IMR-90 (cell line): Measurements from ENCODE around the gene PTPRH. TPM values are rescaled to one million over a fixed set of nuclear protein-coding genes. Genes with fewer than 3 reads are reported as not detected.

Experiments
- ATAC-seq: fragments of 200-7000 bp; cut with Tn5 transposase; 2 replicates; pipeline ENCODE4 v1.9.1; 2020; ENCODE audit warnings: low read depth, mild to moderate bottlenecking, moderate library complexity
- BruUV-seq: library from RNA; stranded (reverse); fragments of 400-500 nt; replicated peaks from 2 replicates; lab custom pipeline; 2021; lab: Mats Ljungman, UMichigan
- CTCF ChIA-PET: fragments of 300-600 bp; formaldehyde crosslinking; extraction: SDS; loops from one replicate; lab custom pipeline; 2021; ENCODE audit warnings: antibody characterized with exemption; lab: Yijun Ruan, JAX
- POLR2A ChIA-PET: fragments of 300-600 bp; sonication (Branson Sonifier 250); formaldehyde crosslinking; loops from one replicate; lab custom pipeline; 2022; ENCODE audit warnings: antibody characterized with exemption; ENCODE audit not compliant: unreplicated experiment; lab: Charles Lee
- DNase-seq: peaks from one replicate; pipeline ENCODE4 v3.0.0; 2013
- H2AFZ ChIP-seq: replicated peaks from 2 replicates; pipeline ENCODE3; 2013; ENCODE audit warnings: low read length, mild to moderate bottlenecking; ENCODE audit not compliant: poor library complexity
- H2AK5ac ChIP-seq: 2 replicates; pipeline ENCODE4 v1.6.1; 2013; ENCODE audit warnings: low read depth, low read length, inconsistent platforms
- H2AK9ac ChIP-seq: replicated peaks from 2 replicates; pipeline ENCODE3; 2013; ENCODE audit warnings: mild to moderate bottlenecking, low read depth, low read length, moderate library complexity; ENCODE audit not compliant: poor library complexity
- H2BK120ac ChIP-seq: 2 replicates; pipeline ENCODE4 v1.6.1; 2013; ENCODE audit warnings: low read depth, low read length, inconsistent platforms
- H2BK15ac ChIP-seq: 3 replicates; pipeline ENCODE4 v1.6.1; 2013; ENCODE audit warnings: low read depth, low read length, inconsistent platforms
- H2BK20ac ChIP-seq: 2 replicates; pipeline ENCODE4 v1.6.1; 2013; ENCODE audit warnings: low read depth, mild to moderate bottlenecking, inconsistent platforms, low read length, moderate library complexity
- H2BK5ac ChIP-seq: 2 replicates; pipeline ENCODE4 v1.6.1; 2013; ENCODE audit warnings: mild to moderate bottlenecking, low read depth, low read length, inconsistent platforms; ENCODE audit not compliant: poor library complexity, severe bottlenecking
- H3K14ac ChIP-seq: replicated peaks from 2 replicates; pipeline ENCODE4 v1.6.1; 2013; ENCODE audit warnings: low read depth, low read length, inconsistent platforms
- H3K18ac ChIP-seq: 2 replicates; pipeline ENCODE4 v1.6.1; 2013; ENCODE audit warnings: low read depth, low read length, control low read depth
- H3K23ac ChIP-seq: 2 replicates; pipeline ENCODE4 v1.6.1; 2013; ENCODE audit warnings: low read depth, low read length, inconsistent platforms
- H3K27ac ChIP-seq: 2 replicates; pipeline ENCODE4 v1.5.1; 2013; ENCODE audit warnings: mild to moderate bottlenecking, control low read depth, low read length; ENCODE audit not compliant: insufficient read depth
- H3K27me3 ChIP-seq: 2 replicates; pipeline ENCODE4 v1.6.1; 2013; ENCODE audit warnings: low read length; ENCODE audit not compliant: control insufficient read depth, insufficient read depth
- H3K36me3 ChIP-seq: 2 replicates; pipeline ENCODE4 v1.6.1; 2013; ENCODE audit warnings: low read length, mixed read lengths; ENCODE audit not compliant: control insufficient read depth, insufficient read depth
- H3K4ac ChIP-seq: 2 replicates; pipeline ENCODE4 v1.6.1; 2013; ENCODE audit warnings: low read depth, low read length, inconsistent platforms
- H3K4me1 ChIP-seq: 2 replicates; pipeline ENCODE4 v1.6.1; 2013; ENCODE audit warnings: low read length, mixed read lengths; ENCODE audit not compliant: control insufficient read depth, insufficient read depth
- H3K4me2 ChIP-seq: 2 replicates; pipeline ENCODE4 v1.6.1; 2013; ENCODE audit warnings: low read depth, mild to moderate bottlenecking, control low read depth, low read length, moderate library complexity
- H3K4me3 ChIP-seq: 2 replicates; pipeline ENCODE4 v1.5.1; 2013; ENCODE audit warnings: low read depth, mild to moderate bottlenecking, control low read depth, low read length, moderate library complexity; ENCODE audit not compliant: insufficient read depth
- H3K56ac ChIP-seq: 2 replicates; pipeline ENCODE4 v1.6.1; 2013; ENCODE audit warnings: low read length, inconsistent platforms; ENCODE audit not compliant: insufficient read depth; ENCODE audit errors: extremely low read depth
- H3K79me1 ChIP-seq, 2 experiments: 2 replicates each; pipeline ENCODE4 v1.6.1; 2013; ENCODE audit warnings: low read length in 2 of 2, inconsistent platforms in 1 of 2, low read depth in 1 of 2
- H3K9ac ChIP-seq: 2 replicates; pipeline ENCODE4 v1.6.1; 2013; ENCODE audit warnings: low read depth, low read length, control low read depth
- H3K9me1 ChIP-seq: 2 replicates; pipeline ENCODE4 v1.6.1; 2013; ENCODE audit warnings: low read length, inconsistent platforms; ENCODE audit not compliant: insufficient read depth
- H3K9me3 ChIP-seq: 2 replicates; pipeline ENCODE4 v1.6.1; 2013; ENCODE audit warnings: low read length; ENCODE audit not compliant: control insufficient read depth, insufficient read depth
- H4K20me1 ChIP-seq: 2 replicates; pipeline ENCODE4 v1.6.1; 2013; ENCODE audit warnings: low read length, inconsistent platforms; ENCODE audit not compliant: insufficient read depth
- H4K5ac ChIP-seq: 2 replicates; pipeline ENCODE4 v1.6.1; 2013; ENCODE audit warnings: mild to moderate bottlenecking, low read depth, low read length, control low read depth
- H4K8ac ChIP-seq, 2 experiments: 2 replicates each; pipeline ENCODE4 v1.6.1; 2013; ENCODE audit warnings: low read depth in 2 of 2, low read length in 2 of 2, control low read depth in 1 of 2, inconsistent platforms in 1 of 2
- H4K91ac ChIP-seq: 2 replicates; pipeline ENCODE4 v1.6.1; 2013; ENCODE audit warnings: low read depth, low read length, inconsistent platforms; ENCODE audit not compliant: insufficient read depth
- BHLHE40 ChIP-seq: fragments of 150-350 bp; IDR thresholded peaks from 2 replicates; pipeline ENCODE4 v1.6.1; 2016; ENCODE audit warnings: mild to moderate bottlenecking, low read depth, low read length
- CEBPB ChIP-seq: IDR thresholded peaks from 2 replicates; pipeline ENCODE4 v1.6.1; 2012; ENCODE audit warnings: low read depth, low read length, improper control_type of control experiment
- FOS ChIP-seq: fragments of 150-350 bp; IDR thresholded peaks from 2 replicates; pipeline ENCODE4 v1.6.1; 2016; ENCODE audit warnings: low read depth, low read length
- MAFK ChIP-seq: IDR thresholded peaks from 2 replicates; pipeline ENCODE4 v1.6.1; 2012; ENCODE audit warnings: low read depth, low read length, improper control_type of control experiment
- MAZ ChIP-seq: IDR thresholded peaks from 2 replicates; pipeline ENCODE4 v1.6.1; 2012; ENCODE audit warnings: low read depth, mild to moderate bottlenecking, low read length, improper control_type of control experiment, moderate library complexity, borderline replicate concordance
- NFE2L2 ChIP-seq: fragments of 150-350 bp; IDR thresholded peaks from 2 replicates; pipeline ENCODE4 v1.6.1; 2016; ENCODE audit warnings: low read depth, mild to moderate bottlenecking, low read length
- POLR2A ChIP-seq: IDR thresholded peaks from 2 replicates; pipeline ENCODE4 v1.6.1; 2012; ENCODE audit warnings: mild to moderate bottlenecking, low read depth, low read length
- RFX5 ChIP-seq: IDR thresholded peaks from 2 replicates; pipeline ENCODE4 v1.8.0; 2012; ENCODE audit warnings: low read depth, mild to moderate bottlenecking, low read length, moderate library complexity
- SMC3 ChIP-seq: fragments of 150-350 bp; IDR thresholded peaks from 2 replicates; pipeline ENCODE4 v1.6.1; 2016; ENCODE audit warnings: low read depth, mild to moderate bottlenecking, antibody characterized with exemption, low read length, moderate library complexity
- whole genome bisulfite sequencing, 2 experiments: methylation state at CpG; one replicate each; pipeline versions ENCODE4 v1.1.5 to v1.1.7; 2013; ENCODE audit warnings: missing lambda C conversion rate in 2 of 2; ENCODE audit not compliant: insufficient read length in 1 of 2; ENCODE audit errors: extremely low coverage in 2 of 2; 5-methylcytosine and 5-hydroxymethylcytosine counted together
- dilution Hi-C: fragments of 300-500 bp; cut with HindIII; formaldehyde crosslinking; loops from one replicate; pipeline ENCODE4 v1.14.3; 2018; ENCODE audit warnings: low sequenced_read_pairs; ENCODE audit not compliant: unreplicated experiment
- in situ Hi-C: fragments of 300-500 bp; cut with MboI; formaldehyde crosslinking; loops from 3 replicates; pipeline ENCODE4 v1.14.3; 2019; ENCODE audit warnings: low sequenced_read_pairs, inconsistent platforms, mixed read lengths
- intact Hi-C: fragments of 100-400 bp; cut with micrococcal nuclease; formaldehyde crosslinking; loops from 2 replicates; pipeline ENCODE4 v1.10.0; 2022
- polyA plus RNA-seq, 3 experiments: library from polyadenylated mRNA; depleted of rRNA; stranded (reverse); fragments of >200 nt; gene quantifications; 2 replicates each; pipeline ENCODE4 v1.2.3, GENCODE V29; 2012; ENCODE audit warnings: low replicate concordance in 1 of 3
- total RNA-seq: library from RNA; depleted of rRNA; stranded (reverse); fragments of >200 nt; gene quantifications from 2 replicates; pipeline ENCODE4 v1.2.3, GENCODE V29; 2012

PTPRH gene
- total and polyA plus RNA-seq, 2 of the 4 experiments (the other 2 are of a cell fraction), result 1.3 to 3.4 TPM

GRCh38 chr19:55255618-55256423, 46.5 kb upstream of the PTPRH start:
- Histone ChIP-seq H2AK9ac (no peak overlapping the region), H3K9ac (no peak overlapping the region), H3K27ac (no peak overlapping the region), H3K27me3 (no peaks in the 10 kb centered on the region), H3K4me2 (peak overlapping the region; percentile 18; the same call in 1 of the 2 replicates), H3K56ac (no peak overlapping the region), H4K5ac (no peak overlapping the region), H2BK120ac (no peak overlapping the region), H3K9me3 (no peaks in the 10 kb centered on the region), H3K14ac (no peak overlapping the region), H3K36me3 (peaks cover 1% of the 10 kb centered on the region; the same call in 1 of the 2 replicates), H3K23ac (no peak overlapping the region), H4K20me1 (peaks cover 74% of the 10 kb centered on the region), H2BK5ac (no peak overlapping the region), H2AFZ (no peak overlapping the region), H4K91ac (no peak overlapping the region), H3K4me1 (peaks cover 18% of the 10 kb centered on the region), H2AK5ac (no peak overlapping the region; the same call in 1 of the 2 replicates), H3K9me1 (peaks cover 32% of the 10 kb centered on the region), H4K8ac (no peak overlapping the region), H3K79me1 (peaks cover 0 to 71% of the 10 kb centered on the region in 2 experiments; a peak in 3 of 4 replicates), H2BK20ac (no peak overlapping the region), H3K18ac (no peak overlapping the region), H3K4me3 (no peak overlapping the region), H2BK15ac (no peak overlapping the region), H3K4ac (no peak overlapping the region)
- POLR2A ChIA-PET, result no interaction called here
- 0 out of 2 replicates have a peak, but pooled peaks have one; percentile 5 for TF ChIP-seq CEBPB
- peak; percentile 49; the same call in 1 of the 2 replicates for TF ChIP-seq FOS
- TF ChIP-seq MAFK, result no peak
- TF ChIP-seq SMC3, result no peak
- no peak for TF ChIP-seq POLR2A
- TF ChIP-seq RFX5, result no peak
- no peak for TF ChIP-seq MAZ
- TF ChIP-seq NFE2L2, result no peak
- no peak for TF ChIP-seq BHLHE40
- CTCF ChIA-PET, result interaction anchor here (0.5 kb wide), 1 partner anchor 166 kb away, joined by 4 read pairs; no protein-coding TSS in a partner anchor
- no TSS peak for BruUV-seq
- DNase-seq, result peak; percentile 60
- 52% methylated on average over 7 of the region's 17 CpGs; no CpG with 5 or more reads in 1 of the 2 experiments for WGBS, 2 experiments
- intact Hi-C loops, result no loop called here
- no peak for ATAC-seq
- in situ Hi-C loops, result loop anchor here (5.0 kb wide), 1 partner anchor 34 kb away; no protein-coding TSS in a partner anchor
- dilution Hi-C loops, result no loop called here
